ENCODE data around the gene CR1L.

DNA sequence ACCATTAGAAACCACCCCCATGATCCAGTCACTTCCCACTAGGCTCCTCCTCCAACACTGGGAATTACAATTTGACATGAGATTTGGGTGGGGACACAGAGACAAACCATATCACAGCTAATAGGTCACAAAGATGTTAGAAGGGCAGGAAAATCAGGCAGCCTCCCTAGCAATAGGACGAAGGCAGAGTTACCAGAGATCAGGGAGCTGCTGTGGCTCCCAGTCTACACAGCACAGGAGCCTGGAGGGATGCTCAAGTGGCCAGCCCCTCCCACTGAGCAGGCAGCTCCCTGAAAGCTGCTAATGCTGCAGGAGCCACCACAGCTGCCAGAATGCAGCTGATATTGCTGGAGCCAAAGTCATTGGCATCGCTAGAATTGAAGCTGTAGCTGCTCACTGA, 51.0 kb downstream of the CR1L start:
- TF ChIP-seq, protein P1, sequence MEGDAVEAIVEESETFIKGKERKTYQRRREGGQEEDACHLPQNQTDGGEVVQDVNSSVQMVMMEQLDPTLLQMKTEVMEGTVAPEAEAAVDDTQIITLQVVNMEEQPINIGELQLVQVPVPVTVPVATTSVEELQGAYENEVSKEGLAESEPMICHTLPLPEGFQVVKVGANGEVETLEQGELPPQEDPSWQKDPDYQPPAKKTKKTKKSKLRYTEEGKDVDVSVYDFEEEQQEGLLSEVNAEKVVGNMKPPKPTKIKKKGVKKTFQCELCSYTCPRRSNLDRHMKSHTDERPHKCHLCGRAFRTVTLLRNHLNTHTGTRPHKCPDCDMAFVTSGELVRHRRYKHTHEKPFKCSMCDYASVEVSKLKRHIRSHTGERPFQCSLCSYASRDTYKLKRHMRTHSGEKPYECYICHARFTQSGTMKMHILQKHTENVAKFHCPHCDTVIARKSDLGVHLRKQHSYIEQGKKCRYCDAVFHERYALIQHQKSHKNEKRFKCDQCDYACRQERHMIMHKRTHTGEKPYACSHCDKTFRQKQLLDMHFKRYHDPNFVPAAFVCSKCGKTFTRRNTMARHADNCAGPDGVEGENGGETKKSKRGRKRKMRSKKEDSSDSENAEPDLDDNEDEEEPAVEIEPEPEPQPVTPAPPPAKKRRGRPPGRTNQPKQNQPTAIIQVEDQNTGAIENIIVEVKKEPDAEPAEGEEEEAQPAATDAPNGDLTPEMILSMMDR (IDR thresholded peaks at IDR 0.05; ENCODE audit: low read length) = no peak
- TF ChIP-seq EZH2 (IDR thresholded peaks at IDR 0.05; ENCODE audit: borderline replicate concordance, low read length) = no peak
